GM23248 (cell line): ENCODE measurements around the gene SND1.

ENCODE experiments used
- EZH2 ChIP-seq: fragments of 200-600 bp; sonication (generic); IDR thresholded peaks from 2 replicates; pipeline ENCODE4 v1.6.1; 2018; ENCODE audit warnings: antibody characterized with exemption, mild to moderate bottlenecking; ENCODE audit not compliant: insufficient read depth, poor library complexity, severe bottlenecking
- EZH2phosphoT487 ChIP-seq: fragments of 200-600 bp; sonication (generic); IDR thresholded peaks from 2 replicates; pipeline ENCODE4 v1.6.1; 2018; ENCODE audit warnings: antibody characterized with exemption, moderate library complexity, mild to moderate bottlenecking, low read depth; ENCODE audit not compliant: insufficient read depth

GRCh38 chr7:127678947-127679346 is 27.0 kb downstream of the SND1 start:
- TF ChIP-seq EZH2phosphoT487 = no peak
- no peak for TF ChIP-seq EZH2
